Measurements from ENCODE around the gene XAB2.

Gene XAB2

DNA sequence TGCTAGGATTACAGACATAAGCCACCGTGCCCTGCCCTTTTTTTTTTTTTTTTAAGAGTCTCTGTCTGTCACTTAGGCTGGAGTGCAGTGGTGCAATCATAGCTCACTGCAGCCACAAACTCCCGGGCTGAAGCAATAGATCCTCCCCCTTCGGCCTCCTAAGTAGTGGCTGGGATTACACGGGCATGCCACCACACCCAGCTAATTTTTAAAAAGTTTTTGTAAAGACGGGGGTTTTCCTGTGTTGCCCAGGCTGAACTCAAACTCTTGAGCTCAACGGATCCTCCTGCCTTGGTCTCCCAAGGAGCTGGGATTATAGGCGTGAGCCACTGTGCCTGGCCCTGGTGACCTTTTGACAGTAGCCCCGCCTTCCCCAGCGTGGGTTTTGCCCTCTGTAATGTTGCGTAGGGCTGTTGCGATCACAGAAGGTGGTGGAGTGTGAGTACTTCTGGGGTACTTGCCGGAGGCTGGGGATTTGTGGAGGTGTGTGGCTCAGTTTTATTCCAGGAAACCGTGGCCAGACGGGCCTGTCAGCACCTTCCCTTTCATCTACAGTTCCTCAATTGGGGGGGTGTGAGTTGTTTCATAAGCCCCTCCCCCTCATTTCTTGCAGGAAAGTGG lies 27.9 kb upstream of the XAB2 start:
- TF ChIP-seq EZH2 (IDR thresholded peaks at IDR 0.05; ENCODE audit: borderline replicate concordance, low read length): no peak
- TF ChIP-seq, protein P1, sequence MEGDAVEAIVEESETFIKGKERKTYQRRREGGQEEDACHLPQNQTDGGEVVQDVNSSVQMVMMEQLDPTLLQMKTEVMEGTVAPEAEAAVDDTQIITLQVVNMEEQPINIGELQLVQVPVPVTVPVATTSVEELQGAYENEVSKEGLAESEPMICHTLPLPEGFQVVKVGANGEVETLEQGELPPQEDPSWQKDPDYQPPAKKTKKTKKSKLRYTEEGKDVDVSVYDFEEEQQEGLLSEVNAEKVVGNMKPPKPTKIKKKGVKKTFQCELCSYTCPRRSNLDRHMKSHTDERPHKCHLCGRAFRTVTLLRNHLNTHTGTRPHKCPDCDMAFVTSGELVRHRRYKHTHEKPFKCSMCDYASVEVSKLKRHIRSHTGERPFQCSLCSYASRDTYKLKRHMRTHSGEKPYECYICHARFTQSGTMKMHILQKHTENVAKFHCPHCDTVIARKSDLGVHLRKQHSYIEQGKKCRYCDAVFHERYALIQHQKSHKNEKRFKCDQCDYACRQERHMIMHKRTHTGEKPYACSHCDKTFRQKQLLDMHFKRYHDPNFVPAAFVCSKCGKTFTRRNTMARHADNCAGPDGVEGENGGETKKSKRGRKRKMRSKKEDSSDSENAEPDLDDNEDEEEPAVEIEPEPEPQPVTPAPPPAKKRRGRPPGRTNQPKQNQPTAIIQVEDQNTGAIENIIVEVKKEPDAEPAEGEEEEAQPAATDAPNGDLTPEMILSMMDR (IDR thresholded peaks at IDR 0.05; ENCODE audit: low read length): no peak
- Histone ChIP-seq H3K27ac (ENCODE audit: low read depth, low read length, poor library complexity, severe bottlenecking) (no peak overlapping the region), H3K4me3 (ENCODE audit: low read depth, low read length, poor library complexity, severe bottlenecking) (no peak overlapping the region), H3K79me2 (ENCODE audit: insufficient read depth, low read length) (no peaks in the 10 kb centered on the region), H3F3A (ENCODE audit: insufficient read depth, low read length) (no peaks in the 10 kb centered on the region), H3K9me3 (ENCODE audit: low read length) (no peaks in the 10 kb centered on the region), H3K36me3 (ENCODE audit: insufficient read depth, low read length) (no peaks in the 10 kb centered on the region), H3K4me2 (ENCODE audit: low read length) (no peak overlapping the region), H4K20me1 (ENCODE audit: insufficient read depth, low read length) (no peaks in the 10 kb centered on the region), H3K9me2 (ENCODE audit: low read depth, low read length) (no peaks in the 10 kb centered on the region), H2AFZ (ENCODE audit: low read length) (no peak overlapping the region), H3K4me1 (ENCODE audit: insufficient read depth, low read length, severe bottlenecking) (peaks cover 11% of the 10 kb centered on the region), H3K27me3 (ENCODE audit: insufficient read depth, low read length) (0 out of 2 replicates have a peak, but pooled peaks cover 3% of the 10 kb centered on the region), H3K9ac (ENCODE audit: low read length) (no peak overlapping the region)

DNA sequence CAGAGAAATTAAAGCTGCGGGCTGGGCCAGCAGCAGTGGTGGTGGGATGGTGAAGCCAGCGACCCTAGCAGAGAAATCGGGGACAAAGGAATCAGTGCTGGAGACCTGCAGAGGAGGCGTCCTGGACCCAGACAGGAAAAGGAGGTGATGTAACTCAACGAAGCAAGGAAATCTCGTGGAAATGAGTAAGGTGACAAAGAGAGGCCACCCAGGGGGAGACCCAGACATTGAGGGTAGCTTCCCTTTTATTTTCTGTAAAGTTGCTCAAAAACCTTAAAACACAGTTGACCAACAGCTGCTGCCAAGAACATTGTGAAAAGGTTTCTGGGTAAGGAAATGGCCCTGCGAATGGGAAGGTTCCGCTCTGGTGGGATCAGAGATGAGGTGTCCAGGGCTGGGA lies 26.2 kb upstream of the XAB2 start:
- Histone ChIP-seq H2AFZ (ENCODE audit: low read length) (no peak overlapping the region), H3K9me3 (ENCODE audit: low read length) (no peaks in the 10 kb centered on the region), H3K4me3 (ENCODE audit: low read depth, low read length, poor library complexity, severe bottlenecking) (no peak overlapping the region), H3K9ac (ENCODE audit: low read length) (no peak overlapping the region), H3K27me3 (ENCODE audit: insufficient read depth, low read length) (0 out of 2 replicates have a peak, but pooled peaks cover 3% of the 10 kb centered on the region), H3K36me3 (ENCODE audit: insufficient read depth, low read length) (no peaks in the 10 kb centered on the region), H3K4me1 (ENCODE audit: insufficient read depth, low read length, severe bottlenecking) (peaks cover 13% of the 10 kb centered on the region), H3K9me2 (ENCODE audit: low read depth, low read length) (no peaks in the 10 kb centered on the region), H3K27ac (ENCODE audit: low read depth, low read length, poor library complexity, severe bottlenecking) (no peak overlapping the region), H3K4me2 (ENCODE audit: low read length) (no peak overlapping the region), H4K20me1 (ENCODE audit: insufficient read depth, low read length) (no peaks in the 10 kb centered on the region), H3F3A (ENCODE audit: insufficient read depth, low read length) (no peaks in the 10 kb centered on the region), H3K79me2 (ENCODE audit: insufficient read depth, low read length) (no peaks in the 10 kb centered on the region)
- TF ChIP-seq, protein P1 (IDR thresholded peaks at IDR 0.05; ENCODE audit: low read length): no peak
- TF ChIP-seq EZH2 (IDR thresholded peaks at IDR 0.05; ENCODE audit: borderline replicate concordance, low read length): no peak

DNA sequence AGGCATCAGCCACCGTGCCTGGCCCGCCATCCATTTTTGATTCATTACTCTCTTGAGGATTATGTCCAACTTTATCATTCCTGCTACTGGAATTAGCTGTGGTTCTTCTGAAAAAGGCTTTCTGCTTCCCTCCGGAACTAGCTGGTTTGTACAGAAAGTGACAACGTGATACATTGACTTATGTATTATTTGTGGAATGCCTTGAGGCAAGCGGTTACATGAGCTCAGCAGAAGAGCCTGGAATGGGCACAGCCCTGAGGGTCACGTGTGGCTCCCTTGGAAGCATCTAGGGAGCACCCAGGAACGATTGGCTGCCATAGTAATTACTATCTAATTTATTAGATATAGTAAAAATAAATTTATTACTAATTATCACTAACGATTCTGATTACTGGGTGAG lies 25.1 kb upstream of the XAB2 start:
- no peak overlapping the region for H3K27ac ChIP-seq (ENCODE audit: low read depth, low read length, poor library complexity, severe bottlenecking)
- no peaks in the 10 kb centered on the region for H4K20me1 ChIP-seq (ENCODE audit: insufficient read depth, low read length)
- H3K4me2 ChIP-seq (ENCODE audit: low read length): no peak overlapping the region
- H3K9me2 ChIP-seq (ENCODE audit: low read depth, low read length): no peaks in the 10 kb centered on the region
- no peak for TF ChIP-seq EZH2 (IDR thresholded peaks at IDR 0.05; ENCODE audit: borderline replicate concordance, low read length)
- TF ChIP-seq, protein P1 (IDR thresholded peaks at IDR 0.05; ENCODE audit: low read length): no peak
- H3K9ac ChIP-seq (ENCODE audit: low read length): no peak overlapping the region
- H3K36me3 ChIP-seq (ENCODE audit: insufficient read depth, low read length): no peaks in the 10 kb centered on the region
- no peak overlapping the region for H2AFZ ChIP-seq (ENCODE audit: low read length)
- H3K4me3 ChIP-seq (ENCODE audit: low read depth, low read length, poor library complexity, severe bottlenecking): no peak overlapping the region
- H3K4me1 ChIP-seq (ENCODE audit: insufficient read depth, low read length, severe bottlenecking): peaks cover 13% of the 10 kb centered on the region
- no peaks in the 10 kb centered on the region for H3K9me3 ChIP-seq (ENCODE audit: low read length)
- H3K27me3 ChIP-seq (ENCODE audit: insufficient read depth, low read length): 0 out of 2 replicates have a peak, but pooled peaks cover 3% of the 10 kb centered on the region
- H3K79me2 ChIP-seq (ENCODE audit: insufficient read depth, low read length): no peaks in the 10 kb centered on the region
- no peaks in the 10 kb centered on the region for H3F3A ChIP-seq (ENCODE audit: insufficient read depth, low read length)
